IPS-NIHi7 (cell line): ENCODE measurements around the gene PHF12.

Experiments
- DNase-seq: peaks from one replicate; pipeline ENCODE4 v3.0.0; 2012; ENCODE audit warnings: mixed read lengths; ENCODE audit errors: extremely low spot score

PHF12 gene

GRCh38 chr17:28975646-28976045 lies 24.3 kb upstream of the PHF12 start:
- no peak for DNase-seq

GRCh38 chr17:28975031-28975430 lies 23.7 kb upstream of the PHF12 start:
- no peak for DNase-seq

- no peak for DNase-seq
These were observed 23.1 kb upstream of the PHF12 start for GRCh38 chr17:28974451-28974850.

- DNase-seq: no peak
These were observed 22.1 kb upstream of the PHF12 start for GRCh38 chr17:28973425-28973824.

GRCh38 chr17:28972437-28972836 lies 21.1 kb upstream of the PHF12 start:
- DNase-seq: no peak

GRCh38 chr17:28970879-28971278 lies 19.6 kb upstream of the PHF12 start:
- DNase-seq: no peak

GRCh38 chr17:28969706-28970393 lies 18.5 kb upstream of the PHF12 start:
- DNase-seq: no peak

GRCh38 chr17:28968914-28969295 lies 17.6 kb upstream of the PHF12 start:
- no peak for DNase-seq

GRCh38 chr17:28968231-28968913 lies 17.1 kb upstream of the PHF12 start:
- peak; percentile 41 for DNase-seq

GRCh38 chr17:28967221-28968135 lies 16.2 kb upstream of the PHF12 start:
- no peak for DNase-seq

GRCh38 chr17:28963841-28964240 lies 12.5 kb upstream of the PHF12 start:
- no peak for DNase-seq

- no peak for DNase-seq
These were observed 11.8 kb upstream of the PHF12 start for GRCh38 chr17:28963055-28963611.

- no peak for DNase-seq
These were observed 10.1 kb upstream of the PHF12 start for GRCh38 chr17:28961391-28961790.

GRCh38 chr17:28960256-28961061 lies 9.1 kb upstream of the PHF12 start:
- DNase-seq: no peak

GRCh38 chr17:28959471-28959871 lies 8.2 kb upstream of the PHF12 start:
- no peak for DNase-seq

GRCh38 chr17:28958820-28959455 lies 7.6 kb upstream of the PHF12 start:
- DNase-seq: no peak

GRCh38 chr17:28957992-28958355 lies 6.7 kb upstream of the PHF12 start:
- DNase-seq: no peak

GRCh38 chr17:28957277-28957991 lies 6.1 kb upstream of the PHF12 start:
- no peak for DNase-seq

- no peak for DNase-seq
These were observed 5.5 kb upstream of the PHF12 start for GRCh38 chr17:28956861-28957260.

GRCh38 chr17:28956112-28956511 lies 4.8 kb upstream of the PHF12 start:
- DNase-seq: peak; percentile 62
